Measurements from ENCODE around the gene AHCYL2. TPM values are rescaled to one million over a fixed set of nuclear protein-coding genes. Genes with fewer than 3 reads are reported as not detected.
"Not testable (repeated sequence)": the region's sequence is repeated elsewhere in the genome, so short reads cannot be mapped to it uniquely, and the experiment has no call there.

Gene AHCYL2
- total RNA-seq, 1 donor from 2014 or later, result 39.3 TPM

GRCh38 chr7:129252128-129252527, 27.3 kb downstream of the AHCYL2 start:
- peaks cover 8% of the 10 kb centered on the region for H3K9me3 Mint-ChIP-seq
- DNase-seq (ENCODE audit: low spot score), result no peak
- Histone ChIP-seq H3K9ac (no peak overlapping the region), H3K4me1 (peaks cover 15% of the 10 kb centered on the region), H3K4me3 (no peak overlapping the region), H3K9me3 (ENCODE audit: low read depth) (no peaks in the 10 kb centered on the region), H4K20me1 (ENCODE audit: low read depth) (peaks cover 4% of the 10 kb centered on the region), H2AFZ (replicated peaks) (no peak overlapping the region), H3F3A (ENCODE audit: low read depth) (peaks cover 26% of the 10 kb centered on the region), H3K79me2 (ENCODE audit: low read depth) (peaks cover 86% of the 10 kb centered on the region), H3K27me3 (no peaks in the 10 kb centered on the region), H3K27ac (peak overlapping the region; percentile 53), H3K36me3 (no peaks in the 10 kb centered on the region), H3K4me2 (no peak overlapping the region)
- H3K4me3 Mint-ChIP-seq, result no peak overlapping the region
- H3K36me3 Mint-ChIP-seq, result peaks cover 18% of the 10 kb centered on the region
- H3K4me1 Mint-ChIP-seq, result peaks cover 8% of the 10 kb centered on the region
- no peak overlapping the region for H3K27ac Mint-ChIP-seq
- TF ChIP-seq EZH2 (IDR thresholded peaks at IDR 0.05), result no peak
- peaks cover 3% of the 10 kb centered on the region for H3K27me3 Mint-ChIP-seq (ENCODE audit: insufficient read depth, low read depth)

GRCh38 chr7:129252603-129253002, 27.8 kb downstream of the AHCYL2 start:
- H3K9me3 ChIP-seq (ENCODE audit: low read depth); H3K27me3 Mint-ChIP-seq (ENCODE audit: insufficient read depth, low read depth); H3K4me3 ChIP-seq; H3K4me2 ChIP-seq; H3K9ac ChIP-seq; H3K4me3 Mint-ChIP-seq; H3K36me3 ChIP-seq; H3K27me3 ChIP-seq; H3K9me3 Mint-ChIP-seq; DNase-seq (ENCODE audit: low spot score); H4K20me1 ChIP-seq (ENCODE audit: low read depth); H2AFZ ChIP-seq (replicated peaks): not testable (repeated sequence)
- peaks cover 86% of the 10 kb centered on the region for H3K79me2 ChIP-seq (ENCODE audit: low read depth)
- peaks cover 13% of the 10 kb centered on the region for H3K4me1 Mint-ChIP-seq
- peaks cover 30% of the 10 kb centered on the region for H3F3A ChIP-seq (ENCODE audit: low read depth)
- H3K27ac ChIP-seq, result peak overlapping the region; percentile 53
- H3K27ac Mint-ChIP-seq, result peak overlapping the region; percentile 42
- peaks cover 18% of the 10 kb centered on the region for H3K36me3 Mint-ChIP-seq
- peaks cover 20% of the 10 kb centered on the region for H3K4me1 ChIP-seq

- Histone ChIP-seq H3K9ac (no peak overlapping the region), H3K4me1 (peaks cover 49% of the 10 kb centered on the region), H3K27ac (no peak overlapping the region), H3K4me2 (no peak overlapping the region), H3K79me2 (ENCODE audit: low read depth) (peaks cover 86% of the 10 kb centered on the region), H2AFZ (replicated peaks) (no peak overlapping the region), H3K27me3 (no peaks in the 10 kb centered on the region), H3K36me3 (no peaks in the 10 kb centered on the region), H3K4me3 (no peak overlapping the region), H3K9me3 (ENCODE audit: low read depth) (no peaks in the 10 kb centered on the region), H4K20me1 (ENCODE audit: low read depth) (peaks cover 4% of the 10 kb centered on the region), H3F3A (ENCODE audit: low read depth) (peaks cover 57% of the 10 kb centered on the region)
- Mint-ChIP-seq H3K9me3 (peaks cover 4% of the 10 kb centered on the region), H3K27me3 (ENCODE audit: insufficient read depth, low read depth) (peaks cover 2% of the 10 kb centered on the region), H3K27ac (no peak overlapping the region), H3K4me3 (no peak overlapping the region), H3K36me3 (peaks cover 8% of the 10 kb centered on the region), H3K4me1 (peaks cover 37% of the 10 kb centered on the region)
- no peak for DNase-seq (ENCODE audit: low spot score)
- TF ChIP-seq EZH2 (IDR thresholded peaks at IDR 0.05), result no peak
- no peak for TF ChIP-seq EZH2phosphoT487 (IDR thresholded peaks at IDR 0.05)
- no peak for TF ChIP-seq CTCF (IDR thresholded peaks at IDR 0.05)
Measured at GRCh38 chr7:129255800-129256199, 31.0 kb downstream of the AHCYL2 start.

GRCh38 chr7:129256221-129256620, 31.4 kb downstream of the AHCYL2 start:
- no peak overlapping the region for H3K9ac ChIP-seq
- Mint-ChIP-seq H3K4me3 (no peak overlapping the region), H3K27me3 (ENCODE audit: insufficient read depth, low read depth) (peaks cover 2% of the 10 kb centered on the region), H3K9me3 (peaks cover 4% of the 10 kb centered on the region), H3K4me1 (peaks cover 37% of the 10 kb centered on the region), H3K36me3 (peaks cover 8% of the 10 kb centered on the region), H3K27ac (no peak overlapping the region)
- H3K4me3 ChIP-seq, result no peak overlapping the region
- H3K36me3 ChIP-seq, result no peaks in the 10 kb centered on the region
- no peak for TF ChIP-seq EZH2phosphoT487 (IDR thresholded peaks at IDR 0.05)
- TF ChIP-seq CTCF (IDR thresholded peaks at IDR 0.05), result no peak
- TF ChIP-seq EZH2 (IDR thresholded peaks at IDR 0.05), result no peak
- H3K4me1 ChIP-seq, result peaks cover 50% of the 10 kb centered on the region
- no peaks in the 10 kb centered on the region for H3K9me3 ChIP-seq (ENCODE audit: low read depth)
- no peak for DNase-seq (ENCODE audit: low spot score)
- peaks cover 4% of the 10 kb centered on the region for H4K20me1 ChIP-seq (ENCODE audit: low read depth)
- peaks cover 90% of the 10 kb centered on the region for H3K79me2 ChIP-seq (ENCODE audit: low read depth)
- no peak overlapping the region for H3K4me2 ChIP-seq
- peaks cover 52% of the 10 kb centered on the region for H3F3A ChIP-seq (ENCODE audit: low read depth)
- H3K27ac ChIP-seq, result no peak overlapping the region
- H3K27me3 ChIP-seq, result no peaks in the 10 kb centered on the region
- H2AFZ ChIP-seq (replicated peaks), result no peak overlapping the region
